H1 (cell line): Measurements from ENCODE around the gene CFHR5. TPM values are rescaled to one million over a fixed set of nuclear protein-coding genes. Genes with fewer than 3 reads are reported as not detected.

Source experiments
- ATF3 ChIP-seq: IDR thresholded peaks from 2 replicates; pipeline ENCODE4 v1.6.1; 2011; ENCODE audit warnings: low read depth, mild to moderate bottlenecking, low read length; ENCODE audit not compliant: insufficient read depth
- BCL11A ChIP-seq, 2 experiments: IDR thresholded peaks; one replicate each; pipeline ENCODE4 v1.6.1; 2011; ENCODE audit warnings: low read depth in 2 of 2, low read length in 2 of 2, mild to moderate bottlenecking in 2 of 2
- CREB1 ChIP-seq: IDR thresholded peaks from 2 replicates; pipeline ENCODE4 v1.6.1; 2012; ENCODE audit warnings: inconsistent platforms
- HDAC2 ChIP-seq, 2 experiments: fragments of 300-600 bp in 1 of 2; sonication (generic) in 1 of 2; IDR thresholded peaks; 2 replicates each; pipeline ENCODE4 v1.6.1; 2011 to 2012; ENCODE audit warnings: low read depth in 2 of 2, low read length in 2 of 2, mild to moderate bottlenecking in 2 of 2, moderate library complexity in 2 of 2, borderline replicate concordance in 1 of 2, inconsistent platforms in 1 of 2
- RBBP5 ChIP-seq: IDR thresholded peaks from 2 replicates; pipeline ENCODE4 v1.7.1; 2012; ENCODE audit warnings: low read depth, mild to moderate bottlenecking, inconsistent platforms, low read length, moderate library complexity, borderline replicate concordance
- RFX5 ChIP-seq: IDR thresholded peaks from 2 replicates; pipeline ENCODE4 v1.6.1; 2011; ENCODE audit warnings: low read depth, low read length, improper control_type of control experiment, borderline replicate concordance
- RXRA ChIP-seq: IDR thresholded peaks from 2 replicates; pipeline ENCODE4 v1.6.1; 2011; ENCODE audit warnings: low read depth, mild to moderate bottlenecking, low read length, moderate library complexity; ENCODE audit not compliant: insufficient read depth
- SIN3A ChIP-seq, 2 experiments: IDR thresholded peaks in 1 of 2; conservative IDR thresholded peaks in 1 of 2; 2 replicates each; pipeline ENCODE4 v1.6.1; 2011 to 2012; ENCODE audit warnings: low read length in 2 of 2, improper control_type of control experiment in 1 of 2, low read depth in 1 of 2, mild to moderate bottlenecking in 1 of 2
- SP1 ChIP-seq: IDR thresholded peaks from 2 replicates; pipeline ENCODE4 v1.6.1; 2011; ENCODE audit warnings: low read depth, low read length
- ZNF274 ChIP-seq: IDR thresholded peaks from 2 replicates; pipeline ENCODE4 v1.7.0; 2012; ENCODE audit warnings: low read length, borderline replicate concordance; ENCODE audit errors: extremely low read depth
- polyA plus RNA-seq, 7 experiments: library from polyadenylated mRNA; depleted of rRNA in 3 of 7; stranded (reverse) in 5 of 7; unstranded in 2 of 7; fragments of >200 nt in 5 of 7; fragments of 200-250 nt in 2 of 7; gene quantifications; 1 replicate in 5 of 7; 2 replicates in 1 of 7; 4 replicates in 1 of 7; pipeline versions ENCODE4 v1.2.1 to v1.2.3, GENCODE V29; 2011 to 2013; ENCODE audit warnings: missing spikeins in 2 of 7, mixed read lengths in 2 of 7
- total RNA-seq: library from RNA; stranded (reverse); fragmentation: NEBNext Ultra II Directional; extraction: Animal tissue kit (Norgen Biotek cat#: 25700); gene quantifications from 2 replicates; pipeline ENCODE4 v1.2.1, GENCODE V29; 2021
- TF ChIP-seq, protein P1 (sequence below): fragments of 300-600 bp; sonication (generic); IDR thresholded peaks from 2 replicates; pipeline ENCODE4 v1.7.1; 2012; ENCODE audit warnings: low read length, moderate library complexity, mild to moderate bottlenecking, inconsistent platforms; ENCODE audit not compliant: insufficient replicate concordance

CFHR5 gene
- total and polyA plus RNA-seq, 2 of the 8 experiments (the other 6 are each of a cell fraction or from before 2014, with no cell fraction given), result not detected

DNA sequence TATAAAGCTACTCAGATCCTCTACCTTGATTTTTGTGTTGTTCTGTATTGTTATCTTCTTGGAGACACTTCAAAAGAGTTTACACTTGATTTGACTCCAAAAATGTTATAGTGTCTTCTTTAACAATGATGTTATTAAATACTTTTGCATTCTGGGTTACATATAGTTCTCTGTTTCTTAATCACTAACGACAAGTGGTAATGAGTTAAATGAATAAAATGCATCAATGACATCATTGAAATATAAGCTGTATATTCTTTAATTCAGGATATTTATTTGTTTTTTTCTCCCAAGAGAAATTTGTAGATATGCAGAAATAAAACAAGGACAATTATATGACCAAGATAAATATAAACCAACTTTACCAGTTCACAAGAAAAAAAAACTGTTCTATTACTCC is 7.2 kb upstream of the CFHR5 start (continued):
- TF ChIP-seq, protein P1, sequence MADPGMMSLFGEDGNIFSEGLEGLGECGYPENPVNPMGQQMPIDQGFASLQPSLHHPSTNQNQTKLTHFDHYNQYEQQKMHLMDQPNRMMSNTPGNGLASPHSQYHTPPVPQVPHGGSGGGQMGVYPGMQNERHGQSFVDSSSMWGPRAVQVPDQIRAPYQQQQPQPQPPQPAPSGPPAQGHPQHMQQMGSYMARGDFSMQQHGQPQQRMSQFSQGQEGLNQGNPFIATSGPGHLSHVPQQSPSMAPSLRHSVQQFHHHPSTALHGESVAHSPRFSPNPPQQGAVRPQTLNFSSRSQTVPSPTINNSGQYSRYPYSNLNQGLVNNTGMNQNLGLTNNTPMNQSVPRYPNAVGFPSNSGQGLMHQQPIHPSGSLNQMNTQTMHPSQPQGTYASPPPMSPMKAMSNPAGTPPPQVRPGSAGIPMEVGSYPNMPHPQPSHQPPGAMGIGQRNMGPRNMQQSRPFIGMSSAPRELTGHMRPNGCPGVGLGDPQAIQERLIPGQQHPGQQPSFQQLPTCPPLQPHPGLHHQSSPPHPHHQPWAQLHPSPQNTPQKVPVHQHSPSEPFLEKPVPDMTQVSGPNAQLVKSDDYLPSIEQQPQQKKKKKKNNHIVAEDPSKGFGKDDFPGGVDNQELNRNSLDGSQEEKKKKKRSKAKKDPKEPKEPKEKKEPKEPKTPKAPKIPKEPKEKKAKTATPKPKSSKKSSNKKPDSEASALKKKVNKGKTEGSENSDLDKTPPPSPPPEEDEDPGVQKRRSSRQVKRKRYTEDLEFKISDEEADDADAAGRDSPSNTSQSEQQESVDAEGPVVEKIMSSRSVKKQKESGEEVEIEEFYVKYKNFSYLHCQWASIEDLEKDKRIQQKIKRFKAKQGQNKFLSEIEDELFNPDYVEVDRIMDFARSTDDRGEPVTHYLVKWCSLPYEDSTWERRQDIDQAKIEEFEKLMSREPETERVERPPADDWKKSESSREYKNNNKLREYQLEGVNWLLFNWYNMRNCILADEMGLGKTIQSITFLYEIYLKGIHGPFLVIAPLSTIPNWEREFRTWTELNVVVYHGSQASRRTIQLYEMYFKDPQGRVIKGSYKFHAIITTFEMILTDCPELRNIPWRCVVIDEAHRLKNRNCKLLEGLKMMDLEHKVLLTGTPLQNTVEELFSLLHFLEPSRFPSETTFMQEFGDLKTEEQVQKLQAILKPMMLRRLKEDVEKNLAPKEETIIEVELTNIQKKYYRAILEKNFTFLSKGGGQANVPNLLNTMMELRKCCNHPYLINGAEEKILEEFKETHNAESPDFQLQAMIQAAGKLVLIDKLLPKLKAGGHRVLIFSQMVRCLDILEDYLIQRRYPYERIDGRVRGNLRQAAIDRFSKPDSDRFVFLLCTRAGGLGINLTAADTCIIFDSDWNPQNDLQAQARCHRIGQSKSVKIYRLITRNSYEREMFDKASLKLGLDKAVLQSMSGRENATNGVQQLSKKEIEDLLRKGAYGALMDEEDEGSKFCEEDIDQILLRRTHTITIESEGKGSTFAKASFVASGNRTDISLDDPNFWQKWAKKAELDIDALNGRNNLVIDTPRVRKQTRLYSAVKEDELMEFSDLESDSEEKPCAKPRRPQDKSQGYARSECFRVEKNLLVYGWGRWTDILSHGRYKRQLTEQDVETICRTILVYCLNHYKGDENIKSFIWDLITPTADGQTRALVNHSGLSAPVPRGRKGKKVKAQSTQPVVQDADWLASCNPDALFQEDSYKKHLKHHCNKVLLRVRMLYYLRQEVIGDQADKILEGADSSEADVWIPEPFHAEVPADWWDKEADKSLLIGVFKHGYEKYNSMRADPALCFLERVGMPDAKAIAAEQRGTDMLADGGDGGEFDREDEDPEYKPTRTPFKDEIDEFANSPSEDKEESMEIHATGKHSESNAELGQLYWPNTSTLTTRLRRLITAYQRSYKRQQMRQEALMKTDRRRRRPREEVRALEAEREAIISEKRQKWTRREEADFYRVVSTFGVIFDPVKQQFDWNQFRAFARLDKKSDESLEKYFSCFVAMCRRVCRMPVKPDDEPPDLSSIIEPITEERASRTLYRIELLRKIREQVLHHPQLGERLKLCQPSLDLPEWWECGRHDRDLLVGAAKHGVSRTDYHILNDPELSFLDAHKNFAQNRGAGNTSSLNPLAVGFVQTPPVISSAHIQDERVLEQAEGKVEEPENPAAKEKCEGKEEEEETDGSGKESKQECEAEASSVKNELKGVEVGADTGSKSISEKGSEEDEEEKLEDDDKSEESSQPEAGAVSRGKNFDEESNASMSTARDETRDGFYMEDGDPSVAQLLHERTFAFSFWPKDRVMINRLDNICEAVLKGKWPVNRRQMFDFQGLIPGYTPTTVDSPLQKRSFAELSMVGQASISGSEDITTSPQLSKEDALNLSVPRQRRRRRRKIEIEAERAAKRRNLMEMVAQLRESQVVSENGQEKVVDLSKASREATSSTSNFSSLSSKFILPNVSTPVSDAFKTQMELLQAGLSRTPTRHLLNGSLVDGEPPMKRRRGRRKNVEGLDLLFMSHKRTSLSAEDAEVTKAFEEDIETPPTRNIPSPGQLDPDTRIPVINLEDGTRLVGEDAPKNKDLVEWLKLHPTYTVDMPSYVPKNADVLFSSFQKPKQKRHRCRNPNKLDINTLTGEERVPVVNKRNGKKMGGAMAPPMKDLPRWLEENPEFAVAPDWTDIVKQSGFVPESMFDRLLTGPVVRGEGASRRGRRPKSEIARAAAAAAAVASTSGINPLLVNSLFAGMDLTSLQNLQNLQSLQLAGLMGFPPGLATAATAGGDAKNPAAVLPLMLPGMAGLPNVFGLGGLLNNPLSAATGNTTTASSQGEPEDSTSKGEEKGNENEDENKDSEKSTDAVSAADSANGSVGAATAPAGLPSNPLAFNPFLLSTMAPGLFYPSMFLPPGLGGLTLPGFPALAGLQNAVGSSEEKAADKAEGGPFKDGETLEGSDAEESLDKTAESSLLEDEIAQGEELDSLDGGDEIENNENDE, result no peak
- no peak for TF ChIP-seq SP1
- no peak for TF ChIP-seq RXRA
- no peak for TF ChIP-seq CREB1
- TF ChIP-seq BCL11A (IDR thresholded peaks at IDR 0.05; ENCODE audit: low read depth in 2 of 2, low read length in 2 of 2), result no peak
- no peak for TF ChIP-seq SIN3A (conservative IDR thresholded peaks at IDR 0.05 in 1 of 2, IDR thresholded peaks at IDR 0.05 in 1 of 2; ENCODE audit: low read depth in 1 of 2, low read length in 2 of 2)
- TF ChIP-seq HDAC2 (IDR thresholded peaks at IDR 0.05; ENCODE audit: borderline replicate concordance in 1 of 2, low read depth in 2 of 2, low read length in 2 of 2), result no peak
- no peak for TF ChIP-seq ATF3
- TF ChIP-seq RFX5, result no peak
- no peak for TF ChIP-seq ZNF274
- no peak for TF ChIP-seq RBBP5
